Keratinocyte (primary cell): ENCODE measurements around the gene THSD7B. TPM values are rescaled to one million over a fixed set of nuclear protein-coding genes. Genes with fewer than 3 reads are reported as not detected.

Experiments
- DNase-seq: peaks from one replicate; pipeline ENCODE4 v3.0.0-alpha.2; 2011; ENCODE audit warnings: low read depth, missing footprints, low spot score
- FAIRE-seq: peaks from 2 replicates; lab custom pipeline; 2011; peaks lifted over from hg19 to GRCh38; lab: Jason Lieb, UNC
- H2AFZ ChIP-seq: 2 replicates; pipeline ENCODE4 v1.6.0; 2012; ENCODE audit warnings: low read length, control low read depth, inconsistent platforms; ENCODE audit not compliant: control insufficient read depth
- H3K27ac ChIP-seq: 2 replicates; pipeline ENCODE4 v1.5.1; 2011; ENCODE audit warnings: low read length; ENCODE audit not compliant: control insufficient read depth, insufficient read depth
- H3K27me3 ChIP-seq: 3 replicates; pipeline ENCODE4 v1.6.0; 2011; ENCODE audit warnings: low read length; ENCODE audit not compliant: control insufficient read depth, insufficient read depth; ENCODE audit errors: extremely low read depth
- H3K36me3 ChIP-seq, 2 experiments: 2 replicates in 1 of 2; 3 replicates in 1 of 2; pipeline ENCODE4 v1.5.1; 2011; ENCODE audit warnings: low read length in 2 of 2, mild to moderate bottlenecking in 1 of 2; ENCODE audit not compliant: control insufficient read depth in 2 of 2, insufficient read depth in 2 of 2; ENCODE audit errors: extremely low read depth in 1 of 2
- H3K4me1 ChIP-seq: 3 replicates; pipeline ENCODE4 v1.5.1; 2011; ENCODE audit warnings: low read length; ENCODE audit not compliant: control insufficient read depth, insufficient read depth; ENCODE audit errors: extremely low read depth
- H3K4me2 ChIP-seq: 3 replicates; pipeline ENCODE4 v1.6.0; 2011; ENCODE audit warnings: low read depth, low read length; ENCODE audit not compliant: control insufficient read depth, insufficient read depth; ENCODE audit errors: extremely low read depth
- H3K4me3 ChIP-seq, 3 experiments: fragments of 200-600 bp in 1 of 3; sonication (generic) in 1 of 3; 2 replicates in 2 of 3; 3 replicates in 1 of 3; pipeline ENCODE4 v1.5.1; 2011 to 2016; ENCODE audit warnings: low read length in 3 of 3, mild to moderate bottlenecking in 3 of 3, control low read depth in 2 of 3, inconsistent platforms in 1 of 3, low read depth in 1 of 3, mixed read lengths in 1 of 3, mixed run types in 1 of 3, moderate library complexity in 1 of 3; ENCODE audit not compliant: control insufficient read depth in 2 of 3, insufficient read depth in 2 of 3; ENCODE audit errors: extremely low read depth in 1 of 3
- H3K79me2 ChIP-seq: 2 replicates; pipeline ENCODE4 v1.6.0; 2012; ENCODE audit warnings: low read length; ENCODE audit not compliant: control insufficient read depth, insufficient read depth
- H3K9ac ChIP-seq: 3 replicates; pipeline ENCODE4 v1.6.0; 2011; ENCODE audit warnings: low read length; ENCODE audit not compliant: control insufficient read depth, insufficient read depth; ENCODE audit errors: extremely low read depth
- H3K9me1 ChIP-seq: 3 replicates; pipeline ENCODE4 v1.6.0; 2011; ENCODE audit warnings: low read length; ENCODE audit not compliant: control insufficient read depth, insufficient read depth; ENCODE audit errors: extremely low read depth
- H3K9me3 ChIP-seq: 2 replicates; pipeline ENCODE4 v1.5.1; 2012; ENCODE audit warnings: low read depth, low read length; ENCODE audit not compliant: control insufficient read depth
- H4K20me1 ChIP-seq: 3 replicates; pipeline ENCODE4 v1.6.0; 2011; ENCODE audit warnings: low read length; ENCODE audit not compliant: control insufficient read depth, insufficient read depth; ENCODE audit errors: extremely low read depth
- CTCF ChIP-seq, 3 experiments: IDR thresholded peaks in 1 of 3; conservative IDR thresholded peaks in 1 of 3; optimal IDR thresholded peaks in 1 of 3; 2 replicates in 2 of 3; 3 replicates in 1 of 3; pipeline versions ENCODE3 to v1.5.1; 2011; ENCODE audit warnings: low read length in 3 of 3, mild to moderate bottlenecking in 3 of 3, moderate library complexity in 2 of 3, control low read depth in 1 of 3, inconsistent platforms in 1 of 3; ENCODE audit not compliant: insufficient read depth in 2 of 3; ENCODE audit errors: extremely low read depth in 1 of 3
- EZH2 ChIP-seq: IDR thresholded peaks from one replicate; pipeline ENCODE4 v1.6.1; 2012; ENCODE audit warnings: inconsistent platforms, mild to moderate bottlenecking, low read length, moderate library complexity
- dilution Hi-C: fragments of 300-500 bp; cut with MboI; formaldehyde crosslinking; loops from one replicate; pipeline ENCODE4 v1.7.0; 2020; ENCODE audit warnings: low sequenced_read_pairs; ENCODE audit not compliant: extremely low pct_ligation_motif_present
- polyA plus RNA-seq, 5 experiments: library from polyadenylated mRNA; depleted of rRNA in 3 of 5; stranded (reverse) in 3 of 5; stranded (forward) in 1 of 5; unstranded in 1 of 5; fragments of >200 nt; gene quantifications; 1 replicate in 1 of 5; 2 replicates in 3 of 5; 3 replicates in 1 of 5; pipeline versions ENCODE4 v1.2.1 to v1.2.3, GENCODE V29; 2011 to 2012; ENCODE audit warnings: missing spikeins in 2 of 5, low read depth in 1 of 5, low replicate concordance in 1 of 5

The THSD7B gene
- polyA plus RNA-seq, 1 donor (not counting 4 experiments of a cell fraction or from before 2014, with no cell fraction given) = 0.04 TPM

- H4K20me1 ChIP-seq = no peaks in the 10 kb centered on the region
- no peaks in the 10 kb centered on the region for H3K36me3 ChIP-seq
- H3K9ac ChIP-seq = no peak overlapping the region
- no peaks in the 10 kb centered on the region for H3K9me1 ChIP-seq
- no peaks in the 10 kb centered on the region for H3K79me2 ChIP-seq
- no peak for TF ChIP-seq CTCF (optimal IDR thresholded peaks at IDR 0.05 in 1 of 3, IDR thresholded peaks at IDR 0.05 in 1 of 3, conservative IDR thresholded peaks at IDR 0.05 in 1 of 3; ENCODE audit: extremely low read depth in 1 of 3, insufficient read depth in 2 of 3, low read length in 3 of 3)
- TF ChIP-seq EZH2 = no peak
- dilution Hi-C loops = no loop called here
- H3K27ac ChIP-seq = no peak overlapping the region
- H2AFZ ChIP-seq = no peak overlapping the region
- FAIRE-seq = no peak
- no peak overlapping the region for H3K4me3 ChIP-seq
- H3K9me3 ChIP-seq = no peaks in the 10 kb centered on the region
- no peaks in the 10 kb centered on the region for H3K27me3 ChIP-seq
- no peaks in the 10 kb centered on the region for H3K4me1 ChIP-seq
- DNase-seq = no peak
- no peak overlapping the region for H3K4me2 ChIP-seq
These were observed 161.8 kb downstream of the THSD7B start for GRCh38 chr2:136927156-136927555.

GRCh38 chr2:136929531-136929930, 164.2 kb downstream of the THSD7B start:
- no peaks in the 10 kb centered on the region for H4K20me1 ChIP-seq
- H3K4me3 ChIP-seq = no peak overlapping the region
- H3K4me2 ChIP-seq = no peak overlapping the region
- H3K9ac ChIP-seq = no peak overlapping the region
- H3K9me1 ChIP-seq = no peaks in the 10 kb centered on the region
- no peaks in the 10 kb centered on the region for H3K79me2 ChIP-seq
- no peak for TF ChIP-seq CTCF (optimal IDR thresholded peaks at IDR 0.05 in 1 of 3, IDR thresholded peaks at IDR 0.05 in 1 of 3, conservative IDR thresholded peaks at IDR 0.05 in 1 of 3; ENCODE audit: extremely low read depth in 1 of 3, insufficient read depth in 2 of 3, low read length in 3 of 3)
- TF ChIP-seq EZH2 = no peak
- dilution Hi-C loops = no loop called here
- no peaks in the 10 kb centered on the region for H3K27me3 ChIP-seq
- no peak for DNase-seq
- no peaks in the 10 kb centered on the region for H3K9me3 ChIP-seq
- H3K36me3 ChIP-seq = no peaks in the 10 kb centered on the region
- no peaks in the 10 kb centered on the region for H3K4me1 ChIP-seq
- H2AFZ ChIP-seq = no peak overlapping the region
- no peak overlapping the region for H3K27ac ChIP-seq
- FAIRE-seq = no peak
